Thyroid gland (tissue), 4 donors: ENCODE data around the gene HELZ.

Experiments
- POLR2A ChIP-seq, 2 donors: fragments of 450-650 bp; IDR thresholded peaks; one replicate each; pipeline ENCODE4 v1.6.1; 2017; ENCODE audit warnings: antibody characterized with exemption in 2 of 2, mild to moderate bottlenecking in 2 of 2, moderate library complexity in 1 of 2
- TF ChIP-seq, protein P1 (sequence below), 6 experiments: fragments of 200-600 bp in 3 of 6; fragments of 450-650 bp in 3 of 6; sonication (generic) in 3 of 6; IDR thresholded peaks; one replicate each; pipeline ENCODE4 v1.5.1; 2016 to 2019; ENCODE audit warnings: antibody characterized with exemption in 6 of 6, mild to moderate bottlenecking in 2 of 6, inconsistent platforms in 1 of 6, moderate library complexity in 1 of 6

DNA sequence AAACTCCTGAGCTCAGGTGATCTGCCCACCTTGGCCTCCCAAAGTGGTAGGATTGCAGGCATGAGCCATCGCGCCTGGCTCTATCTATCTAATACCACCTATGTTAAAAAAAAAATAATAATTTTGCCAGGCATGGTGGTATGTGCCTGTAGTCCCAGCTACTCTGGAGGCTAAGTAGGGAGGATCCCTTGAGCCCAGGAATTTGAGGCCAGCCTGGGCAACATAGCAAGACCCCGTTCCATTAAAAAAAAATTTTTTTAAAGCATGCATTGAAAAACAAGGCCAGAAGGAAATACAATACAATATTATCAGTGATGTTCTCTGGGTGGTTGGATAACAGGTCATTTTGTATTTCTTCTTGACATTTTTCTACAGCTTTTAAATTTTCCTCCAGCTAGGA is 45.2 kb upstream of the HELZ start:
- TF ChIP-seq, protein P1, sequence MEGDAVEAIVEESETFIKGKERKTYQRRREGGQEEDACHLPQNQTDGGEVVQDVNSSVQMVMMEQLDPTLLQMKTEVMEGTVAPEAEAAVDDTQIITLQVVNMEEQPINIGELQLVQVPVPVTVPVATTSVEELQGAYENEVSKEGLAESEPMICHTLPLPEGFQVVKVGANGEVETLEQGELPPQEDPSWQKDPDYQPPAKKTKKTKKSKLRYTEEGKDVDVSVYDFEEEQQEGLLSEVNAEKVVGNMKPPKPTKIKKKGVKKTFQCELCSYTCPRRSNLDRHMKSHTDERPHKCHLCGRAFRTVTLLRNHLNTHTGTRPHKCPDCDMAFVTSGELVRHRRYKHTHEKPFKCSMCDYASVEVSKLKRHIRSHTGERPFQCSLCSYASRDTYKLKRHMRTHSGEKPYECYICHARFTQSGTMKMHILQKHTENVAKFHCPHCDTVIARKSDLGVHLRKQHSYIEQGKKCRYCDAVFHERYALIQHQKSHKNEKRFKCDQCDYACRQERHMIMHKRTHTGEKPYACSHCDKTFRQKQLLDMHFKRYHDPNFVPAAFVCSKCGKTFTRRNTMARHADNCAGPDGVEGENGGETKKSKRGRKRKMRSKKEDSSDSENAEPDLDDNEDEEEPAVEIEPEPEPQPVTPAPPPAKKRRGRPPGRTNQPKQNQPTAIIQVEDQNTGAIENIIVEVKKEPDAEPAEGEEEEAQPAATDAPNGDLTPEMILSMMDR (IDR thresholded peaks at IDR 0.05) = no peak
- no peak for TF ChIP-seq POLR2A (IDR thresholded peaks at IDR 0.05)
